DMS53 treated with DMSO at 0.1 percent for 48 hours (cell line): ENCODE measurements around the gene ZNF468.
A peak's percentile ranks its signal among the peaks of the same experiment; 100 is the strongest.
"Not testable (repeated sequence)": the region's sequence is repeated elsewhere in the genome, so short reads cannot be mapped to it uniquely, and the experiment has no call there.

ENCODE experiments used
- DNase-seq: peaks from one replicate; lab custom pipeline; 2025; ENCODE audit not compliant: unreplicated experiment; lab: John Stamatoyannopoulos, UW

The ZNF468 gene

DNA sequence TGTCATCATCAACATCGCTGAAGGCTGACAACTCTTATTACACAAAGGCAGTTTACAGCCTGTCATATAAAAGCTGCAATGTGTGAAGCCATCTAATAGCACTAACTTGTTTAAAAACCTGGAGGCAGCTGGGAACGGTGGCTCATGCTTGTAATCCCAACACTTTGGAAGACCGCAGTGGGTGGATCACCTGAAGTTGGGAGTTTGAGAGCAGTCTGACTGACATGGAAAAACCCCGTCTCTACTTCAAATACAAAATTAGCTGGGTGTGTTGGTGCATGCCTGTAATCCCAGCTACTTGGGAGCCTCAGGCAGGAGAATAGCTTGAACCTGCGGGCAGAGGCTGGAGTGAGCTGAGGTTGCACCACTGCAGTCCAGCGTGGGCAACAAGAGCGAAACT, 27.6 kb downstream of the ZNF468 start:
- DNase-seq = not testable (repeated sequence)

DNA sequence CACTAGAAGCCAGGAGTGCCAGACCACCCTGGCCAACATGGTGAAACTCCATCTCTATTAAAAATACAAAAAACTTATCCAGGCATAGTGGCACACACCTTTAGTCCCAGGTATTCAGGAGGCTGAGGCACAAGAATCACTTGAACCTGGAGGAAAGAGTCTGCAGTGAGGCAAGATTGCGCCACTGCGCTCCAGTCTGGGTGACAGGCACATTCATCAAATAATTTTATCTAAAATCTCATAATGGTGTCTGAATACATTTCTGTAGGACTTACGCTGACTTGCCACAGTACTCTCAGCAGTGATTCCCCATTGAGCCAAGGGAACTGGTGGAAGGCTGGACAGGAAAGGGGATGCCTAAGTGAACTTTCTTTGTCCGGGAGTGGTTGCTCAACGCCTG, 31.7 kb downstream of the ZNF468 start:
- no peak for DNase-seq

DNA sequence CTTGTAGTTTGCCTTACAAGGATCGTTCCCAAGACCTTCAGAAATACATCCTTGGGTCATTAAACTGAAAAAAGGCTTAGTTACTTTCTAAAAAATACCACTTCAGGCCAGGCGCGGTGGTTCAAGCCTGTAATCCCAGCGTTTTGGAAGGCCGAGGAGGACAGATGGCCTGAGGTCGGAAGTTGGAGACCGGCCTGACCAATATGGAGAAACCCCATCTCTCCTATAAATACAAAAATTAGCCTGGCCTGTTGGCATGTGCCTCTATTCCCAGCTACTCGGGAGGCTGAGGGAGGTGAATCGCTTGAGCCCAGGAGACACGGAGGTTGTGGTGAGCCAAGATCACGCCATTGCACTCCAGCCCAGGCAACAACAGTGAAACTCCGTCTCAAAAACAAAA, 33.7 kb downstream of the ZNF468 start:
- no peak for DNase-seq

DNA sequence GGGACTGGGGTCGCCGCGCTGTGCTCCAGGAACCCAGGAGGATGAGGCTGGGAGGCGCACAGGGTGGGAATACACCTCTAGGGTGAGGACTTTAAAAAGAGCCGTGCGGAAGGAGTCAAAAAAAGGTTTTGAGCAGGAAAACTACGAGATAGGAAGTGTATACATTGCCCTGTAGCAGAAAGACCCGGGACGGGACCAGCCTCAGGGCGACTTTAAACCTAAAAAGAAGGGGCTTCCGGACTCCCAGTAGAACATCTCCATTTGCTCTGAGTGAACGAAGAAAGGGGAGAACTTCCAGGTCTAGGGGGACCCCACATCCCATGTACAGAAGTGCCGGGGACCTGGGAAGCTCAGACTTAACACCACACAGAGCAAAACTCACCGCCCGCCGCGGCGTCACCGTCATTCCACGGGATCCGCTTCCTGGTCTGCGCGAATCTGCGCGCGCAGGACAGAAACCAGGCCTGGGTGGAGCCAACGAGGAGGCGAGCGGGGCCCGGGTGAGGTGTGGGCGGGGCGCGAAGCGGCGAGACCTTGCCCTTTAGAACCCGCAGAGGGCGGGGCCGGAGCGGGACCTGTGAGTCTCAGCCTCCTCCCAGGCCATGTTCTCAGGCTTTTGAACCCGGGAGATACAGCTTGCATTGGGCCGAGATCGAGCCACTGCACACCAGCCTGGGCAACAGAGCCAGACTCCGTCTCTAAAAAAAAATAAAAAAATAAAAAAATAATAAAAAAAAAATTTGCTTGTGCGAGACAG, 36.0 kb downstream of the ZNF468 start, which contains the start of gene ZNF28:
Gene ZNF28 (minus strand): TSS at position 430 of the 757 bp plus-strand sequence. CDS start 3,675 bp downstream, outside the sequence.
- DNase-seq = peak; percentile 53

DNA sequence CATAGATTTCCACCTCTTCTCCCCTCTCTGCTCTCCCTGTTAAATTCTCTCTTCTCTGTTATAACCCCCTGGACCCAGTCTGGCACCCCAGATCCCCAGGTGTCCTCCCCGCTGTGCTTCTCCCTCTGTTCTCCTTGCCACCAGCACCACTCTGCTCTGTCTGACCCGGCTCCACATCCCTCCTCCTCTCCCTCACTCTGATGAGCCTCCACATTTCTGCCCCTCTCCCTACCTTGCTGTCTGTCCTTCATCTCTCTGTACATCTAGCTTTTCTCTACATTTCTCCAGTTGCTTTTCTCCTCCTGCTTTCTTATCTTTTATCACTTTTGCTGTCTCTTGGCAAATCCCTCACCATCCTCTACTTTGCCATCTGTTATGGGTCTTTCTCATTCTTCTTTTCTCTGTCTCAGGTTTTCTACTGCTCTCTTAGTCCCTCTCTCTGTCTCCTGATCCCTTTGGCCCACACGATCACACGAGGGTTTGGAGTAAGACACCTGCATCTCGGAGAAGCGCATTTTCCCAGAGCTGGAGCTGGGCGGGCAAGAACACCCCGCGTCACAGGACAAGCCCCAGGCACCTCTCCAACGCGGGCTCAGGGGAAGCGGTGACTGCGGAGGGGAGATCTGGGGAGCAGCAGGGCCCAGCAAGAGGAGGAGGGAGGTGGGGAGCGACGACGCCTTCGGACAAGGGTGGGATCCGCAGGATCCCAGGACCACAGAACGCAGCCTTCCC, 36.8 kb downstream of the ZNF468 start:
- not testable (repeated sequence) for DNase-seq

DNA sequence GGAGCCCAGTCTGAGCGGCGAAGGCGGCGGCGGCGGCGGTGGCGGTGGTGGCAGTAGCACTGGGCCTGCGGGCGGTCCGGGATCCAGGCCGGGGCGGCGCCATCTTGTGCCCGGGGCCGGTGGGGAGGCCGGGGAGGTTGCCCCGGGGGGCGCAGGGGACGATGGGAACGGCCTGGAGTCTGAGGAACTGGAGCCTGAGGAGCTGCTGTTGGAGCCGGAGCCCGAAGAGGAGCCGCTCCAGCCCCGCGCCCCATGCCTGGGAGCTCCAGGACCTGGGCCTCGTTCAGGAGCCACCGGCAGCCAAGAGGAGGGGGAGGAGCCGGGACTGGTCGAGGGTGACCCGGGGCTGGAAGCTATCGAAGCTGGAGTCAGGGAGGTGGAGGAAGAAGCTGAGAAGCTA, 47.6 kb downstream of the ZNF468 start:
- DNase-seq = no peak

DNA sequence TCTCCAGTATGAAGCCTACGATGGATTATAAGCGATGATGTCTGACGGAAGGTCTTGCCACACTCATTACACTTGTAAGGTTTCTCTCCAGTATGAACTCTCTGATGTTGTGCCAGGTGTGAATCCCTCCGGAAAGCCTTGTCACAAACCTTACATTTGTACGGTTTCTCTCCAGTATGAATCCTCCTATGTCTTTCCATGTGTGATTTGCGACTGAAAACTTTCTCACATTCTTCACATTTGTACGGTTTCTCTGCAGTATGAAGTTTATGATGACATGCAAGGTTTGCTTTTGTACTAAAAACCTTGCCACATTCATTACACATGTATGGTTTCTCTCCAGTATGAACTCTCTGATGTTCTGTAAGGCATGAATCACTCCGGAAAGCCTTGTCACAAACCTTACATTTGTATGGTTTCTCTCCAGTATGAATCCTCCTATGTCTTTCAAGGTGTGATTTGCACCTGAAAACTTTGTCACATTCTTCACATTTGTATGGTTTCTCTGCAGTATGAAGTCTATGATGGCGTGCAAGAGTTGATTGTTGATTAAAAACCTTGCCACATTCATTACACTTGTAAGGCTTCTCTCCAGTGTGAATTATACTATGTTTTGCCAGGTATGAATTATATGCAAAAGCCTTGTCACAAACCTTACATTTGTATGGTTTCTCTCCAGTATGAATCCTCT, 57.3 kb downstream of the ZNF468 start:
- DNase-seq = not testable (repeated sequence)

DNA sequence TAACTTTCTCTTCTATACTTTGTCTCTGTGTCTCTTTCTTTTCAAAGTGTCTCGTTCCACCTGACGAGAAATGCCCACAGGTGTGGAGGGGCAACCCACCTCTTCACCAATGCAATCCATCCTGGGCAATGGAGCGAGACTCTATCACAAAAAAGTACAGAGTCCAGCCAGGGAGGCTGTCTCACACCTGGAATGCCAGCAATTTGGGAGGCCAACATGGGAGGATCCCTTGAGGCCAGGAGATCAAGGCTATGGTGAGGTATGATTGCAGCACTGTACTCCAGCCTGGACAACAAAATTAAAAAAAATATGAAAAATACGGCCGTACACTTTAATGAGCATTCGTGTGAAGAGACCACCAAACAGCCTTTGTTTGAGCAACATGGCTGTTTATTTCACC, 68.0 kb downstream of the ZNF468 start:
- no peak for DNase-seq
